HG03139 (cell line): ENCODE results near the gene PPM1L.
"Not testable (repeated sequence)": the region's sequence is repeated elsewhere in the genome, so short reads cannot be mapped to it uniquely, and the experiment has no call there.

Source experiments
- ATAC-seq: cut with Tn5 transposase; IDR thresholded peaks from one replicate; pipeline ENCODE4 v1.9.1; 2021; ENCODE audit not compliant: unreplicated experiment

The PPM1L gene

DNA sequence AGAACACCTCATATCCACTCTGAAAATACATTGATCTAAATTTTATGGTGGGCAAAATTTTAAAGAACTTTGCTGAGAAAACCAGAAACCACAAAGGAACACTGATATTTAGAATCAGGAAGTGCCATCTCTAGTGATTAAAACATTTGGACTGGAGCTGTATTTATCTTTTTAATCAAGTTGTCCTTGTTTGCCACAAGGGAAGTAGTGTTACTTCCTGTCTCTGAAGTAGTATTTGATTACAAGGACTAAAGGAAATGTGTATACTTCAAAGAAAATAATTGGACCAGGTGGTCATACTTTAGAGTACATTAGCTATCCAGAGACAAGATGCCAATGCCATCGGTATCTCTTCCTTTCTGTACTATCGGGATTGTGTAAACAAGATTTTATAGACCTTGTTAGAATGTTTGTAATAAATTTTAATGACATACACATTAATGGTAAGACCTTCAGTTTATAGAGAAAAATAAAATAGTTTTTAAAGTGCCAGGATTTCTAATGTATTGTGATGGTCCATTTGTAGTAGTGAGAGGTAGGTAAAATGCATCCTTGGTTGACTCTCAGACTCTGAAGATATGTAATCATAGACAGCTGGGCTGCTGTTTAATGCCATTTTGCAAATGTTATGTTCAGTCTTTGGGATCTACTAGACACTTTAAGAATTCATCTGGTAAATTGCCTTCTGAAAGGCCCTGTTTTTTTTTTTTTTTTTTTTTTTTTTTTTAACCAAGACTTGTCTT, 217.2 kb downstream of the PPM1L start:
- ATAC-seq: no peak

DNA sequence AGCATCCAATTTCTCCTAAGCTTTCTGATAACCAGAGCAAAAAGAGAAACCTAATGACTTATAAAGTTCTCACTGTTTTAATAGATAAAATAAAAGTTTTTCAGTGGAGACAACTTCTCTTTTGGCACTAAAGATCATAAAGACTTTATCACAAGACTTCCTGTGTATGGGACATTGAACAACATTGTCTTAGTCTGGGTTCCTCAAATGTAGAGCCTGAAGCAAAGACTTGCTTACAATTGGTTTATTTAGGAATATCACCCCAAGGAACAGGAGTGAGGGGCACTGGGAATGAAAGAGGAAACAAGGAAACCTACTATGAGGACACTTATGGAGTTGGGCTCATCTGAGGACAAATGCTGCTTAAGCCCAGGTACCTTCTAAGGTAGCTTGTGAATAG, 221.7 kb downstream of the PPM1L start:
- ATAC-seq: no peak

DNA sequence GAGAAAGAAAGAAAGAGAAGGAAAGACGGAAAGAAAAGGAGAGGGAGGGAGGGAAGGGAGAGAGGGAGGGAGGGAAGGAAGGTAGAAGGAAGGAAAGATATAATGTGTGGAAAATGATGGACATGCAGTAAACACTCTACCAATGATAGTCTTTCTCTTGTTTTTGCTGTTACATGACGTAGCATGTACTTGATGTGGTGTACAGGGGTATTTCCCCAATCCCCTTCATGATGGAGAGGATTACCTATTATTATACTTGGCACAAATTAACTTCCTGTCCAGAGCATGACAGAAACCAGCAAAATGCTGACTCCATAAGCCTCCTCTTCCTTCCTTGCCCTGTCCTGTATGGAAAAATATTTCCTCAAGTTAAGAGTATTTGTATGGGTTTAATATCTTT, 224.7 kb downstream of the PPM1L start:
- ATAC-seq: peak; percentile 52

DNA sequence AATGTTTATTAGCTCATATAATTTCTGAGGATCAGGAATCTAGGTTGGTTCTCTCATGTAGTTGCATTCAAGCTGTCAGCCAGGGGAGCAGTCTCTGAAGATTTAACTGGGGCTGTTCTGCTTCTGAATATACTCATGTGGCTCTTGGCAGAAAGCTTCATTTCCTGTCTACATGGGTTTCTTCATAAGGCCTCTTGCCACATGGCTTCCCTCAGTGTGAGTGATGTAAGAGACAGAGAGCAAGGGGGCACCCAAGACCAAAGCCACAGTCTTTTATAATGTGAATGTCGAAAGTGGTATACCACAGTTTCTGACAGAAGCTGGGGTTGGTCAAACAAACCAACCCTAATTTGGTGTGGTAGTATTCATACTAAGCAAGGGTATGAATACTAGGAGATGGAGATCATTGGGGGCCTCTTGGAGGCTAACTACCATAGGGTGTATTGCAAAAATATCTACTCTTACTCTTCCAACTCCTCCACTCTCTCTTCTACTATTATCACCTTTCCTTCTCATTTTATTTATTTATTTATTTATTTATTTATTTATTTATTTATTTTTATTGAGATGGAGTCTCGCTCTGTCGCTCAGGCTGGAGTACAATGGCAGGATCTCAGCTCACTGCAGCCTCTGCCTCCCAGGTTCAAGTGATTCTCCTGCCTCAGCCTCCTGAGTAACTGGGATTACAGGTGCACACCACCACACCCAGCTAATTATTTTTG, 225.3 kb downstream of the PPM1L start:
- peak; percentile 84 for ATAC-seq

DNA sequence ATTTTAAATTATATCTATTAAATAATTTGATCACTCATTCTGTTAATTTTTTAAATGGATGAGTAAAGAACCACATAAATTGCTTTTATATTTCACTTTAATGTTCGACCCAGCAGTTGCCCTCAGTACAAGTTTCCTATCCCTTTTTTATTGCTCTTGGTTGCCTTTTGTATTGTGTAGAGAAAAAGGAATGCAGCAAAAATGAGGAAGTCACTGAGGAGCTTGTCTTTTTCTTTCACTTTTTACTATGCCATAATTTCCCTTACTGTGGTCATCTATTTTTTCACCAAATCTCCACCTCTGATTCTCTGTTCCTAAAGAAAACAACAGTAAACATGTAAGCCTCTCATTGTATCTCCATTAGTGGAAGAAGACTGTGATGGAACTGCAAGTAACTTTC, 226.5 kb downstream of the PPM1L start:
- ATAC-seq: no peak

DNA sequence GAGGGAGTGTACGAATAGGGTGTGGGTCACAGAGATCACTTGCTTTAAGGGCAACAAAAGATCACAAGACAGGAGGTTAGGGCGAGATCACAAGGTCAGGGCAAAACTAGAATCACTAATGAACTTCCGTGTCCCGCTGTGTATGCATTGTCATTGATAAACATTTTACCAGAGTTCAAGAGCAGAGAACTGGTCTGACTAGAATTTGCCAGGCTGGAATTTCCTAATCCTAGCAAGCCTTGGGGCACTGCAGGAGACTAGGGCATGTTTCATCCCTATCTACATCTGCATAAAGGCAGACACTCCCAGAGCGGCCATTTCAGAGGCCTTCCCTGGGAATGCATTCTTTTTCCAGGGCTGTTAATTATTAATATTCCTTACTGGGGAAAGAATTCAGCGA, 227.9 kb downstream of the PPM1L start:
- not testable (repeated sequence) for ATAC-seq

DNA sequence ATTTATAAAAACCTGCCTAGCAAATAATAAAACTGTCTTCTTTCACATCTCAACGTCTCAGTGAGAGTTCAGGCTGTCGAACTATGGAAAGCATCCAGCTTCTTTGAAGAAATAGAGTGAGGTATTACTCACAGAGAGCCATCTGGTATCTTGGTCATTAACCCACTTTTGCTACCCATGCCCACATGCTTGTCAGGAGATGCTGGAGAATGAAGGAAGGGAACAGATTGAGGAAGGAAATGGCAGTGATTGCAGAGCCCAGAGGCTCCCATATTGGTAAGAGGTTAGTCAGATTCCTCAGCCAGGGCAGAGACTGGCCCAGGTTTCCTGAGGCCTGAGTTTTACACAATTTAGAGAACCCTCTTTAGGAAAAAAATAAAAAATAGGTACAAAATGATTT, 230.0 kb downstream of the PPM1L start:
- no peak for ATAC-seq

DNA sequence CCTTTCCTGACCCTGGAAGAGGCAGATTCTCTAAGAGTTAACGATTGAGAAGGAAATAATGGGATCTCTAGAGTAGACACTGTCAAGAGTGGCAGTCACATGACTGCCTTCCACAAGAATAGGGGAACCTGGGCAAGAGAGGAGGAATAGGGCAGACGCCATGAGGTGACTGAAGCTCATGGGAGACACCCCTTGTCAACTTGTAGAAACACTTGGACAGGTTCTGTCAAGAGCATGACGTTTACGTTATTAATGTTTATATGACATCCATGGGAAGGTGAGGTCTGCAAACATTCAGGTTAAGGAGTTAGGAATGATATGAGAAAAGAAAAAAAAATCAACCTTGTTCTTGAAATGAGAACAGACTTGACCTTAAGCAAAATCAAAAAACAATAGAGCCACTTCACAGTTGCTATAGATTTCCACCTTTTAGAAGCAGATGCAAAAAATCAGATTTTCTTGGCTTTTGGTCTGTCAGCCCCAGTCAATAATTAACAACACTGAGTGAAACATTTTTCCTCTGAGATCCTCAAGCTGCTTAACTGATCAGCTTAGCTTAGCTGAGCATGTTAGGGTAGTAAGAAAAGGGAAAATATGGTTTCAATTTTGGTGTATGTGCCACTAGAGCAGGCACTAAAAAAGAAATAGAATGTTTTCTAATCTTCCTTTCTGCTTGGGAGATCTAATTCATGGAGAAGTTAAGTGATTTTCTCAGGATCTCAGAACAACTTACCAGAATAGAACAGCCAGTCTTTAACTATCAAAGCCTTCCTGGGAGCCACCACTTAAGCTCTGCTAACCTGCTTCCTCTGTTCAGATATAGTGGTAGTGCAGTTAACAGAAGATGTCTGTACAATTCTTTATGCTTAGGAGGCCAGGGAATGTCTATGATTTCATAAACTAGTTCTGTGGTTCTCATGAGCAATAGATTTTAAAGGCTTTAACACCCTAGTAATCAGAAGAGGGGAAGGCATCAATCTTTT, 232.2 kb downstream of the PPM1L start:
- peak; percentile 66 for ATAC-seq

DNA sequence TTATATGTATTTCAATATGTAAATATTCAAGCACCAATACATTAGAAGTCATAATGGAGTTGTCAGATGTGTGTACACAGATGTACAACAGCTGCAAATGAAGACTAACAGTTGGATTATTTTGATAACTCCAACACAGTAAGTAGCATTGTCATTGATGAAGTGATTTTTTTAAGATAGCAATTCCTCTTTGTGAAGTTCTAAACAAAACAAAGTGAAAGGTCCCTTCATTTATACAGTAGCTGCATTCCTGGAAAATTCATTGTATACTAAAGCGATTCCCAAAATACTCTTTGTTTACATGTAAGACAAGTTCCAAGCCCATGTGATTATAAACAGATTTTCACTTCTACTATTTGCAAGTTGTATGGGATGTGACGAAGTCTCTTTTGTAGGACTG, 234.4 kb downstream of the PPM1L start:
- ATAC-seq: no peak

DNA sequence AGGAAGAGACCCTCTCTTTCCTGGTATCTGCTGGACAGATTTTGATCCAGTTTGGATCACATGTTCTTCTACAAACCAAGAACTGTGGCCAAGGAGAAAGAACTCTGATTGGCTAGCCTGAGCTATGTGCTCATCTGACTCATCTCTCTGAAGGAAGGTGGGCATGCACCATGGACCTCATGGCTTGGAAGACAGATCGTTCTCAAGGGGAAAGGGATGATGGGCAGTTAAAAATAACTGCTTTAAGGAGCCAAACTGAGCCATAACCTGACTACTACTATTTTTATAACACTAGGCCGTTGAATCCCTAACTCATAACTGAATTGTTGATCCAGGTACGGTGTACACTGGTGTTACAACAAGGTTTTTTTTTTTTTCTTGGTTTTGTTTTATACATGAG, 236.7 kb downstream of the PPM1L start:
- ATAC-seq: no peak

DNA sequence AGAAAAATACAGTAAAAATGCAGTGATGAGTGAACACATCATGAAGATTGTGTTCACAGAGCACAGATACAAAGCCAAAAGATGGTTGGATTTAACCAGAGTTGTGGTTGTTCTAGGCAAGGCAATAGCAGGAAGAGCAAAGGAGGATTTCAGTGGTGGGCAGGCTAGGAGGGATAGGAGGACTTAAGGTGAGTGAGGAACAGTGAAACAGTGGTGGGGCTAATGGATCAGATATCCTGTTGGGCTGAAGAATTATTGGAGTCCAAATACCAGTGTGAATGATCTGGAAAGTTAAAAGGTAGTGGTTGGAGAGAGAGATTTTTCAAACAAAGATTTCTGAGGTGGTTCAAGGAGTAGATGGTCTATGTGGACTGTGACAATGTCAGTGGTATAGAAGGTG, 240.8 kb downstream of the PPM1L start:
- ATAC-seq: no peak

DNA sequence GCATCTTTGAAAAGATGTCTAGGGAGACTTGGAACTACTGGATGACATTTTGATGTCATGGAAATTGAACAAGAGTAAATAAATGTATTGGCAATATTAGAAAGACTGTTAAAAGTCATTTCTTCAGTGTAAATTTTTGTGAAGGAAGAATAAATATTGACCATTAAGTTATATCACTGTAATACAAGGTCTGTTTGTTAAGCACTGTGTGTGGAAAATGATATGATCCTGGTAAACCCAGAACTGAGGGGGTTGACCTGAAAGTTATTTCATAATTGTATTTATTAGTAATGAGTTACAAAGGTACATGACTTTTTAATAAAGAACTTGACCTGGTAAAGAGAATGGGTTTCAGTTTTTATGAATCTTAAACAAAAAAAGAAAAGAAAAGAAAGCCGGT, 242.6 kb downstream of the PPM1L start:
- no peak for ATAC-seq

DNA sequence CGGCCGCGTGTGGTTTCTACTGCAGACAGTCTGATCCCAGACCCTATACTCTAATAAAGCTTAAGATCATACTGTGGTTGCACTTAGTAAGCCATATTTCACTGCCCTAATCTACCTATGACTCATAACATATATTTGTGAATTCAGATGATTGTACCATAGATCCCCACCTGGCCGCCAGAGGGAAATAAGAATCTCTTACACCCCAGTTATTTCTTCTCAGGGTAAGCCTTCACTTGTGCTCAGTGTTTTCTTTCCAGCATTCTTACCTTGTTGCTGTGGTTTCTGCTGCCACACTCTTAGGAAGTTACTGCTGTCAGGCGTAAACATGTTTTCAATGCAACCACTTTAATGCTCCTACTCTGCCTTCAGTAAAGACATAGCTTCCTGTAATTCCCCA, 243.2 kb downstream of the PPM1L start:
- no peak for ATAC-seq

DNA sequence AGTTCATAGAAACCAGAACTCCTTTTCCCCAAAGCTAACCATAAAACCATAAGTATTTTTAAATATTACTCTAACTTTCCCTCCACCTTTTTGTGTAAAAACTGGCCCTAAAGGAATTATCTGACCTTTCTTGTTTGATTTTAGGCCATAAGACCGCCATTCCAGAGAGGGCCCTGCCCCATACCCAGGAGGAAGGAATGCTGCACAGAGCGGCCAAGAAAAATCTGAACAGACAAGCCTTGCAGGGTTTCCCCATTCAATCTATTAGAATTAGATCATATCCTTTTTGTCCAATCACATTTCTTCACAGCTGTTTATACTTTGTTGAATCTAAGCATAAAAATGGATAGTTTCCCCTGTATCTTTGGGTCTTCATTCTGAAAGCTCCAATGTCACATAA, 252.1 kb downstream of the PPM1L start:
- no peak for ATAC-seq

DNA sequence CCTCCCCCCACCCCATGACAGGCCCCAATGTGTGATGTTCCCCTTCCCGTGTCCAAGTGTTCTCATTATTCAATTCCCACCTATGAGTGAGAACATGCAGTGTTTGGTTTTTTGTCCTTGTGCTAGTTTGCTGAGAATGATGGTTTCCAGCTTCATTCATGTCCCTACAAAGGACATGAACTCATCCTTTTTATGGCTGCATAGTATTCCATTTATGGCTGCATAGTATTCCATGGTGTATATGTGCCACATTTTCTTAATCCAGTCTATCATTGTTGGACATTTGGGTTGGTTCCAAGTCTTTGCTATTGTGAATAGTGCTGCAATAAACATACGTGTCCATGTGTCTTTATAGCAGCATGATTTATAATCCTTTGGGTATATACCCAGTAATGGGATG, 254.1 kb downstream of the PPM1L start:
- not testable (repeated sequence) for ATAC-seq

DNA sequence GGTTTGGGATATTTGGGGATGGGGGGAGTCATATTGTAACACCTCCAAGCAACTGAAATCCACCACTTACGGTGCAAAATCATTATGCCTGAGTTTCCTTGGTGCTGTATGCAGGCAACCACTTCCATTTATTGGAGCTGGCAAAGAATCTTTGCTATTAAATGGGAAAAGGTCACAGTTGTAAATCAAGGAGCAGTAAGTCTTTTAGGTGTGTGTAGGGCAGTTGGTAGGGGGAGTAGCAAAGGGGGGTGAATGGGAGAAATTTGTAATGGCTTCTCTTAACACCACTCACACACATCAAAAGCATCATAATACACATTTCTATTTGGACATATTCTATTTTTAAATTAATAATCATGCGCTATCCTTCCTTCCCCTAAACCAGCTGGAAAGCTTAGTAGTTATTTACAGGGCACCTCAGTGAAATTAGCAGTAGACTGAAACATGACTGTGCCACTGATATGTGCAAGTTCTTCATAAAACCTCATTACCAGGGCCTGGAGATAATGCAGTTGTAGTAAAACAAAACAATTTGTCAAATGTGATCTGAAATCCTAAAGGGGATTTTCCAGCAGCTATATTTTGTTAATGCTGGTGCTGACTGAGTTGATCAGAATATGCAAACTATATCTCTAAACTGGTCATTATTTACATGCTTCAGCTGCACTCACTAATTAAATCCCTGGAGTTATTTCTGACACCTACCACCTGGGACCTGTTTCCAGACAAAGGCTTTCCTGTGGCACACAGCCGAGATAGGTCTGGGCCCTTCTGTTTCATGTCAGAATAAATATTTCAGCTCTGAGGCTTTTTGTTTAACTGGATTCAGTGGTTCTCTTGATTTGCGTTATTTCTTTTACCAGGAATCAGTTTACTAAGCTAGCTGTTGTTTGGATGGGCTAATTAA, 259.1 kb downstream of the PPM1L start:
- no peak for ATAC-seq

DNA sequence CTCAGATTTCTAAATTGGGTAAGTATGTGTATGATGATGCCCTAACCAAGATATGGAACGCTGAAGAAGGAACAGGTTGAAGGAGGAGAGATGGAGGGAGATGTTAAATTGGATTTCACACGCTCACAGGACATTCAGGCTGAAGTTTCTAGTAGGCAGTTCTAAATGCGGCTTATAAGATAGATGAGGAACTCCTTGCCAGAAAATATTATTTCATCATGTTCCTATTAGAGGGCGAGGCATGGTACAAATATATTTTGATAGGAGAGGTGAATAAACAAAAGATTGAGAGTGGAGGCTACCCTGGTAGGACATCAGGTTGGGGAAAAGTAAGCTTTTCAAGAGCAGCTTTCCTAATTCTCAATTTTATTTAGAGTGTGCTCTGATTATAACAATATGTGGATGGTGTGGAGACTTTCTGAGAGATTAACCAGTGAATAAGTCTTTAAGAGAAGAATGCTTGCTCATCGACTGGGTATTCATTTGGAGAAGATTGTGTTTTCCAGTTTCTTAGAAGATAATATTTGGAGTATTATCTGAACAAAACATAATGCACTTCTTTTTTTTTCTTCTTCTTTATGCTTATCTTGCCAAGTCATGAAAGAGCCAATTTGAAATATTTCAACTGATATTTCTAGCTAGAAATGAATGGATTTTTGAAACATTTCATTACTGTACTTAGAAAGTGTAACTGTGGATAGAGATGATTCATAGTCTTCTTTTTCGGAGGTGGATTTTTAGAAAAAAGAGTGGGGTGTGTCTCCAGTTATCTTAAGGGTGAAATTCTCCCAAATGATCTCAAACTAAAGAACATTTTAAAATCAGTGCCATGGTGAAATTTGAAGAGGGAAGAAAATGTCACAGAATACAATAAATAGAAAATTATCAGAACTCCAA, 260.6 kb downstream of the PPM1L start:
- ATAC-seq: no peak

DNA sequence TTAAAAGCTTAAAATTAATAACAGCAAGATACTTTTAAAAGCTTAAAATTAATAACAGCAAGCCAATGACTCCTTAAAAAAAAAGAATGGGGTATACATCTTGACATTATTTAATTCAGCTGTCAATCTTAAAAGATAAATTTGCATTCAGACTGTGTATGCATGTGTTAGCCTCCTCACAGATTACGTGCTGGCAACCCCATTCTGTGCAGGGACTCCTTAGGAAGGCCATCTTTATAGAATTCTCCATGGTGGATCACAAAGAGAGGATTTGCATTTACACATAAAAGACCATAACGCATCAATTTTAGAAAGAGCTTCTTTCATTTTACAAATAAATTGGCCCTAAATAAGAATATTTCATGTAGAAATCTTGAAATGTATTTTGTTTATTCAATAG, 261.9 kb downstream of the PPM1L start:
- no peak for ATAC-seq

DNA sequence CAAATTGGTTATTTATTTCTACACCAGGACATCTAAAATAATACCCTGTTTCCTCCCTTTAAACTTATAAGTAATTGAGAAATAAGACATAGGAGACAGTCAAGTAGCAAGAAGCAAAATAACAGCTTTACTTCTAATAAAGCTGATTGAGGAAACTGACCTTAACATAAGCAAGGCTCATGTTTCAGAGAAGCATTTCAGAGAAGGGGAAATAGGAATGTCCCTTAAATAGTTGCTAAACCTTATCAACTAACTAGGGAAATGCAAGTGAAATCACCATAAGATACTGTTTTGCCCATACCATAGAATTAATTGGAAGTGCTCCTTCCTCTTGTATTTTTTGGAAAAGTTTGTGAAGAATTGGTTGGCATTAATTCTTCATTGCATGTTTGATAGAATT, 264.2 kb downstream of the PPM1L start:
- ATAC-seq: no peak

DNA sequence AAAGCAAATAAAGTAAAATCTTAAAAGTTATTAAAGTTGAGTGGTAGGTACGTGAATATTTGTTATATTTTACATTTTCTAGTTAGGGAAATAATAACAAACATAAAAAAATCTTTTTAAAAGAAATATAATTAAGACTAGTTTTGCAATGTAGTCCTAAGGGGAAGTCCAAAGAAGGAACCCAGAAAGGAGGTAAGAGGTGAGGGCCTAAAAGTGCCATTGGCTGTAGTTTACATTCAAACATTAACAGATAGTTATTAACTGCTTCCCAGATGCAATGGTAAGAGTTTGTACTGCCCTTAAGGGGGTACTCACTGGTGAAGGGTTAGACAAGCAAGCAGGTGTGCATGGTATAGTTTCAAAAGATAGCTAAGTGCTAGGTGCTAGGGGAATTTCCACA, 269.9 kb downstream of the PPM1L start:
- ATAC-seq: no peak
